HG02759 (cell line): ENCODE data around the gene CBX1.

Experiments
- ATAC-seq: cut with Tn5 transposase; IDR thresholded peaks from one replicate; pipeline ENCODE4 v1.9.1; 2021; ENCODE audit warnings: mild to moderate bottlenecking, moderate library complexity; ENCODE audit not compliant: unreplicated experiment

CBX1 gene

GRCh38 chr17:48101012-48101720 is at the start of gene CBX1:
CBX1 (minus strand) TSS chr17:48101478; CDS start chr17:48077004, 24,474 bp downstream.
- ATAC-seq: peak; percentile 96

DNA sequence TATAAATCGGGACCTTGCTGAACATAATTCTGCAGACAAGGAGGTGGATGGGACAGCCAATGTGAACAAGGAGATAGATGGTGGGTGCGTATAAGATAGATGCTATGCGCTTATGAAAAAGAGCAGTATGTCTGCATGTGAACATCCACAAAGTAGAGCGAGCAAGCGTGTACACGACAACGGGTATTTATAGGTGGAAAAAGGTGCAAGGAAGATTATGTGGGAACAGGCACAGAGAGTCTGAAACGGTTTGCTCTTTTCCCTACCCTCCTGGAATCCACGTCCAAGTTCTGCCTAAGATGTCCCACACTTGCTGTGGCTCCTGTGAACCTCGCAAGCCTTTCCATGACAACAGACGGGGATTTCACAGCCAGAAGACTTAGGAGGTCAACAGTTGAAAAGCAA is 49.3 kb upstream of the CBX1 start:
- no peak for ATAC-seq

DNA sequence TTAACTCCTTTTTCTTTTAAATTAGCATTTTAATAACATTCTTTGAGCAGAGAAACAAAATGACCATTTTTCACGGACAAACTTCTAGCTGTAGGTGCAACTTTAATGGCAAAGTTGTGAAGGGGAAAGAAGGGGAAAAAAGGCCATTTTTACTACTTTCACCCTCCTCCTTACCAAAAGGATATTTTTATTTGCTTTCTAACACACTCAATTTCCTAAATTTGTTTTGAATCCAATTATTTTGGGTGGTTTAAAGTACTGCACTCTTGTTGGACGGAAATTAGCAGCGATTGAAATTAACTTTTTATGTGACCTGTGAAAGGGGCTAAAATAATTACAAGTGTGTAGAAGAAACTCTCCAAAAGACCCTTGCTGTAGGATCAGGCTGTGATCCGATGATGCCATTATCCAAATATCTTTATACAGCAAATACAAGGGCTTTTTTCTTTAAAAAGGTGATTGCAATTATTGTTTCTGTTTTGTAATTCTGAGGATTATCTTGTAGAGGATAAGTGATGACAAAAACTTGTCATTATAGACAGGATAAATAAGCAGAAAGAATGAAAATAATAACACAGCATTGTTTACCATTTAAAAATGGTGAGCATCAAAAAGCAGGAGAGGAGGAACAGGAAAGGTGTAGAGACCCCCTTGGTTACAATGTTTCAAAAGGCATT is 48.6 kb upstream of the CBX1 start:
- ATAC-seq: no peak

DNA sequence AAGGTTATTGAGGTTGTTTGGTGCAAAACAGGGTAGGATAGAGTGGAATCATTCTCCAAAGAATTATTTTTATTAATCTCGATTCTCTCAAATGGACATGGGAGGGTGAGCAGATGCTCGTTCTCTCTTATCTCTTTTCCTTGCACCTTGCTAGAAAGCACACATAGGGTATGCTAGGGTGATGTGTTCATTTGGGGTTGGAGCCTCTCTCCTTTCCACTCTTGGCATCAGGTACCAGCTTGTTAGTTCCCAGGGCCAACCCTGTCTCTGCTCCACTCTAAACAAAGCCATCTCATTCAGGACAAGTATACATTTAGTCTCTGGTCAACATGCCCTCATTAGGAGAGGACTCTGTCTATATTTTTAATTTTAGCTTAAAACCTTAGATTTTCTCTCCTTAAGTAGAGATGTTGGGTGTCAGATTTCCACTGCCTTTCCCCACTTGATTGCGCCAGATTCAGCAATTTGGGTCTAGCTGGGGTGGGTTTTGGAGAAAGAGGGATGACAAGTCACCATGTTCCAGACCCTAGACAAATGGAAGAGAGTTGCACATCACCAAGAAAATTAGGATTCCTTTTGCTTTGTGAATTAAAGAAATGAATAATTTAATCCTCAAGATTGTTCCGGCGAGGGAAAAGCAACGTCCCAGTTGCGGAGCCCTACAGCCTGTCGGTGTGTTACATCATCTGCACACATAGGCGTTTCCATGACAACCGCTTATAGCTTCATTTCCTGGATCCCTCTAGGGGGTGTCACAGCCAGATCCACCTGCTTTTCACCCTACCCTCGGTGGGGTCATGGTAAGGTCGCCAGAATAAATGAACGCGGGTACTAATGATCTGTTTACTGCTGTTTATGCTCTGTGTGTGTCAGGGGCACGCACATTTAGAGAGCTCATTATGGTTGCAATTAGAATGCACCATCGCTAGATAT is 47.8 kb upstream of the CBX1 start:
- ATAC-seq: no peak

GRCh38 chr17:48148029-48148770 is 46.9 kb upstream of the CBX1 start:
- no peak for ATAC-seq

DNA sequence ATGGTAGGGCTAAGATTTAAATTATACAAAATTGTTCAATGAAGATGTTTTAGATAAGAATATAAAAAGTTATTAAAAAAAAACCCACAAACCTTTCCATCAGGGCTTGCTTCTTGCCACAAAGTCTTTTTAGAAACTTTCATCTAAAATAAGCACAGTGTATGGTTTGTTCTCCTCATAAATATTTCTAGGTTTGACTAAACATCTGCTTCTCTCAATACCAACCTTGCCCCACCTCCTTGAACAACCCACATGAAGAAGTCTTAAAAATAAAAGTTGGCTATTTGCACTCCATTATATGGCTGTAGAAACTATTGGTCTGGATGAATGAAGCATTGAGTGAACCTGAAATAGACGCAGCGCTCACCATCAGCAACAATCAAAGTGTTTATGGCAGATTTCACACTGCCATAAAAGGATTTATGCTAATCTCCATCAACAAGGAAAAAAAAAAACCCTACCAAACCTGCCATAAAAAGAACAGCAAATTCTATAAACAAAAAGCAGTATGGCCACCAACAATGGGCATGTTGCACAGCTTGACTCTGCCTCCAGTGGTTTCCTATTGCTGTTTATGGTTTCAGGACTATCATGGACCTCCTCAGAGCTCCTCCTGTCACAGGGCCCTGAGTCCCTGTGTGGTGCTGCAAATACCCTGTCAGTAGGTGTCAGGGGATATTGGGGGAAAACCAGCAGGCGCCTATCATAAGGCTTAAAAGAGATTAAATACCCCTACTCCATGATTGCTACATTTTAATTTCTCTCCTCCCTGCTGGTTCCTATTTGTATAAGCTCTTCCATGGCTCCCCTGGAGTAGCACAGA is 43.9 kb upstream of the CBX1 start:
- ATAC-seq: no peak

DNA sequence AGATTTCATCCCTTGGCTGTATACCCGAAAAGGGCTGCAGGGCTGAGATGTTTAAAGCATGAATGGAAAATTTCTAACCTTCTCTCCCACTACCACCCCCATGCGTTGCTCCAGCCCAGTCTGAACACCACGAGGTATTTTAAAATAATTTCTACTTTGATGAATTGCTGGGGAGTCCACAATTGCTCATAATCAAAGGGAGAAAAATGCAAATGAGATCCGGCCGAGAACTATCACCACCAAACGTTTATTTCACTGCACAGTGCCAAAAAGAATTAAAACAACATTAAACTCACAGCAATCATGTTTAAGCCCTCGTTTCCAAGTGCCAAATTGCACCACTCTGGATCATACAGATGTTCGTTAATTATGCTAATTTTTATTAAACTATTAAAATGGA is 43.0 kb upstream of the CBX1 start:
- ATAC-seq: no peak

- no peak for ATAC-seq
Measured at GRCh38 chr17:48143629-48144028, 42.4 kb upstream of the CBX1 start.

DNA sequence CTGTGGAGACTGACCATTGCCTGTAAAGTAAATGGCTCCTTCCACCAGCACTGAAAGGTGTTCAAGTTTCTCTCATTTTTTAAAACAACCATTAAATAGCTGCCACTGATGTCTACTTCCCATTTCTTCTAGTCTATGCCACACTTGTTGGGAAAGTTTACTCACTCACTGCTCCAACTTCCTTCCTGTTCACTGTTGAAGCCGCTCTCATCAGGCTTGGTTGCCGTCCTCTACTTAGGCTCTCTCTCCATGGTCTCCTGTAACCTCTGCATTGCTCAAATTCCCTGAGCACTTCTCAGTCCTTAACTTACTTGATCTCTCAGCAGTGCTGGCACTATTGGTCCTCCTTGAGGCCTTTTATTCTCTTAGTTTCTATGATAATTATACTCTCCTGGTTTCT is 38.7 kb upstream of the CBX1 start:
- ATAC-seq: no peak

DNA sequence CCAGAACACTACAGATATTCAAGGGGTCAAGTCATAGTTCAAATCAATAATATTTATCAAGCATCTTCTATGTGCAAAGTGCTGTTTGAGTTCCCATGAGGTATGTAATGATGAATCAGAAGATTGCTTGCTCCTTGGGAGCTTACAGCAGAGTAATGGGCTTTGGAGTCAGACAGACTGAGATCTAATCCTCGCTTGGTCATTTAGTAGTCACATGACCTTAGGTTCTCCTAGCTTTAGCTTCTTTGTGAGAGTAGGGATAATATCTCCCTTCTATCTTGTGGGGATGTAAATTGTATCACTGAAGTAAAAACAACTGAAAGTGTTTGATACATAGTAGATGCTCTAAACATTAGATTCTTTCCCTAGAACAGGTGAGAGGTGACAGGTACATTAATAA is 36.4 kb upstream of the CBX1 start:
- ATAC-seq: no peak

DNA sequence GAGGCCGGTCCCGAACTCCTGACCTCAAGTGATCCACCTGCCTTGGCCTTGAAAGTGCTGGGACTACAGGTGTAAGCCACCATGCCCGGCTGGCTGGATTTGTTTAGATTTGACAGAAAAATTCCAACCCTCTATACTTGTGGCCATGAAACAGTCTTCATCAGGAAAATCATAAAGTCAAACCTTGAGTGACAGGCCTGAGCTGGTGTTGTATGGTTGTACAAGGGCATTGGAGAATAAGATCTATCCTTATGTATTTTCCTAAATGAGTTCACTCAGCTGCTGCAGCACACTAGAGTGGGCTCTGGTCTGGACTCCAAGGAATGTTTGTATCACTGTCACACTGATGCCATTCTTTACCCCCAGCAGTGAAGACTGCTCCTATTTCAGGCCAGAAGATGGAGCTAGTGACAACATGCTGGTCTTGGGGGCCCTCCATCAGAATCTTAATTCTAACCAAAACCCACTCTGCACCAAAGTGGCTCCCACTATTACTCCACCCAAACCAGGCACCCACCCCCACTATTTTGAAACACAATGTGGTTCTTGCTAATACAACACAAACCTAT is 33.7 kb upstream of the CBX1 start:
- no peak for ATAC-seq

DNA sequence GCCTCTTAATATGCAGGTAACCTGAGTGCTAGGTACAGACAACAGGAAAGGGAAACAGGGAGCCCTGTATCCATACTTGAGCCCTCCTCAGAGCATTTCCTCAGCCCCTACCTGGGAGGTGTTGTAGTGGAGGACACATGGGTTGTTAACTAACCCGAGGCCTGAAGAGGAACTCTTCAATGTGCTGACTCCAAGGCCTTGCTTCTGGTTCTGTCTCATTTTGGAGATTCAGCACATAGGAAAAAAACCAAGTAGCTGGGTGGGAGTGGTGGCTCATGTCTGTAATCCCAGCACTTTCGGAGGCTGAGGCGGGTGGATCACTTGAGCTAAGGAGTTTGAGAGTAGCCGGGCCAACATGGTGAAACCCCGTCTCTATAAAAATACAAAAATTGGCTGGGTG is 31.1 kb upstream of the CBX1 start:
- ATAC-seq: no peak

DNA sequence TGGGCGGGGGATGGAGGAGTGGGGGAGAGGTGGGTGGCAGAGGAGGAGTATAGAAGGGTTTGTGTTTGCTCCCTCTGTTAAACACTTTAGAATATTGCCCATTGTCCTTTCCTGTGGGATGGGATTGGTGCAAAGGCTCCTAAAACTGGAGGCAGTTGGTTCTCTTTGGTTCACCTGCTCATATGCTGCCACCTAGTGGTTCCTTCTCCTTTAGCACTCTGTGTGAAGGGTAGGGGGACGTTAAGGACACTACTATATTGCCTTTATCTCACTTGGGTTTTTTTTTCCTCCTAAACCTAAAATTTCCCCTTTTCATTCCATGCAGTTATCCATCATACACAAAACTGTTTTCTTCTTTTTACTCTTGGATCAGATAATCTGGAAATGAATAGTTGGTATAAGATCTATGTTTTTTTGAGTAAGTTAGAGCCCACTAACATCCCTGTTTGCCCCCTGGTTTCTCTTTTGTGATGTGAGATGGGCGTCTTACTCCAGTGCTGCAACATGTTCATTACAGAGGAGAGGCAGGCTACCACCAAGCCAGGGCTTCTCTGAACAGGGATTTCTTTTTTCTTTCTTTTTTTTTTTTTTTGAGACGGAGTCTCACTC is 30.0 kb upstream of the CBX1 start:
- no peak for ATAC-seq

- ATAC-seq: no peak
Measured at GRCh38 chr17:48129981-48130380, 28.7 kb upstream of the CBX1 start.

- ATAC-seq: no peak
Measured at GRCh38 chr17:48128400-48128799, 27.1 kb upstream of the CBX1 start.

DNA sequence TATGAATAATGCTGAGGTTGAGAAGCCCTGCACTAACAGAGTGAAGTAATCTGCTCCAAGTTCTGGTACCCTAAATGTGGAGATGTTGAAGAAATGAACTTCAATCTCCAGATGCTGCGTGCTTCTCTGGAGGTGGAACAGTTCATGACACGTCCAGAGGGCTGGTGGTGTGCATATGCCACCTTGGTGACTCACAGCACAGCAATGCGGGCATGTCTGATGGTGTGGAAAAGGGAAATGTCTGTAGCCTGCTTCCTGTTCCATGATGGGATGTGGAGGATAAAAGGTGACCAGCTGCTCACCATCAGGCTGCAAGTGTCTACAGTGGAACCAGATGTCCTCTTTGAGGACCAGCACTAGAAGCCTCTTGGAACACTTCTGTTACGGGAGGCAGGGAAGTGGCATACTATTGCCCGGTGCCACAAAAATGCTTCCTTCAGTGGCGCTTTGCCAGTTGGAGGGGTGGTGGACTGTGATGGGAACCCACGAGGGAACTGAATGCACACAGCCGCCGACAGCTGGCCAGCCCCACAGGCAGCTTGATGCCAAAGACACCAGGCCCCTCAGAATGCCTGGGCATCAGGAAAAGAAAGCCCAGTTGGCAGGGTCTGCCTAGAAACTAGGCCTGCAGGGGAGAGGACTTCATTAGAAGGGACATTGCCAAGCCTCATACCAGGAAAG is 26.2 kb upstream of the CBX1 start:
- ATAC-seq: no peak

DNA sequence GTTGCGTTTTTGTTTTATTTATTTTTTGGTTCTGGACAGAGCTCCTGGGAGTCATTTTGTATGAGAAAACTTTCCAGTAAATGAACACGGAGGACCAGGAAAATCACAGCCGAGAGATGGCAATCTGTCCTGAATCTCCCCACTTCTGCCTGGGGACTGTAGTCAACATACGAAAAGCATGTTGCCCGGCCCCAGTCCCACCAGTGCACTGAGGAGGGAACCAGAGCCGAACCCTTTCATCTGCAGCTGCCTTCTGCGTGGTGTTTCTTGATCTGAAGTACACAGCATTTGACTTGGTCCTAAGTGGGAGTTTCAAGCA is 25.2 kb upstream of the CBX1 start:
- no peak for ATAC-seq

GRCh38 chr17:48125829-48126531 is 24.7 kb upstream of the CBX1 start:
- ATAC-seq: no peak
